ENCODE data around the gene GNG3. TPM values are rescaled to one million over a fixed set of nuclear protein-coding genes. Genes with fewer than 3 reads are reported as not detected.
"Not testable (repeated sequence)": the region's sequence is repeated elsewhere in the genome, so short reads cannot be mapped to it uniquely, and the experiment has no call there.

GNG3 gene
- 20.0 TPM for total RNA-seq

GRCh38 chr11:62707277-62707861 lies at the start of gene GNG3, which contains the start of gene BSCL2:
Gene GNG3 (plus strand): TSS chr11:62707676. CDS start chr11:62708296, 620 bp downstream.
Gene BSCL2 (minus strand): TSS chr11:62707424. CDS start chr11:62707195, 229 bp downstream.
- peak; percentile 92 for DNase-seq

GRCh38 chr11:62664405-62665074 lies 42.9 kb upstream of the GNG3 start:
- peak; percentile 53 for DNase-seq

GRCh38 chr11:62665075-62665598 lies 42.3 kb upstream of the GNG3 start, which contains the start of the genes C11orf98 and CSKMT:
Gene C11orf98 (minus strand): TSS chr11:62665210. CDS start chr11:62665169, 41 bp downstream.
Gene CSKMT (plus strand): TSS chr11:62665312. CDS start chr11:62665880, 568 bp downstream.
- peak; percentile 97 for DNase-seq

GRCh38 chr11:62665599-62666258 lies 41.7 kb upstream of the GNG3 start:
- DNase-seq: peak; percentile 44

GRCh38 chr11:62666259-62666926 lies 41.1 kb upstream of the GNG3 start:
- DNase-seq: no peak

GRCh38 chr11:62667460-62667859 lies 40.0 kb upstream of the GNG3 start:
- DNase-seq: no peak

- no peak for DNase-seq
Measured at GRCh38 chr11:62669420-62670161, 37.9 kb upstream of the GNG3 start.

GRCh38 chr11:62671236-62671607 lies 36.3 kb upstream of the GNG3 start:
- DNase-seq: no peak

GRCh38 chr11:62671608-62672389 lies 35.7 kb upstream of the GNG3 start, which contains the start of the genes LBHD1 and UQCC3:
Gene LBHD1 (minus strand): TSS chr11:62672267. CDS start chr11:62670031, 2,236 bp downstream.
Gene UQCC3 (plus strand): TSS chr11:62671673. CDS start chr11:62671746, 73 bp downstream.
- peak; percentile 82 for DNase-seq

DNA sequence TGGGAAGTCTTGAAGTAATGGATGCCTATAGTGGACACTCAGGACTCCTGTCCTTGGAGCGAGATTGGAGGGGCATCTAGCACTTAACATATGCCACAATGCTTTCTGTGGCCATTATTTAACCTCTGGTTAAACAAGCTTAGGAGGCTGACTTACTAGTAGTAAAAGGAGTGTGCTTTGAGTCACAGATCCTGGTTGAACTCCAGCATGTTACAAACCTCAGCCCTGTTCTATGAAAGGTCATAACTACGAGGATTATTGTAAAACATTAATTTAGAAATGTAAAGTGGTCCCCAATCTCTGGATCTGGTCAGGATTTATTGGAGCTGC lies 34.3 kb upstream of the GNG3 start:
- DNase-seq: no peak

DNA sequence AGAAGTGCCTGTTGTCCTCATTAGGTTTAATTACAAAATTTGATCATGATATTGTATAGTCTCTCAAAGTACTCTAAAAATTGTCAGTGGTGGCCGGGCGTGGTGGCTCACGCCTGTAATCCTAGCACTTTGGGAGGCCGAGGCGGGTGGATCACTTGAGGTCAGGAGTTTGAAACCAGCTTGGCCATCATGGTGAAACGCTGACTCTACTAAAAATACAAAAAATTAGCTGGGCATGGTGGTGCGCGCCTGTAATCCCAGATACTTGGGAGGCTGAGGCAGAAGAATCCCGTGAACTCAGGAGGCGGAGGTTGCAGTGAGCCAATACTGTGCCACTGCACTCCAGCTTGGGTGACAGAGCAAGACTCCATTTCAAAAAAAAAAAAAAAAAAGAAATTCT lies 32.1 kb upstream of the GNG3 start:
- DNase-seq: not testable (repeated sequence)

- DNase-seq: no peak
Measured at GRCh38 chr11:62676698-62677097, 30.8 kb upstream of the GNG3 start.

GRCh38 chr11:62677156-62677555 lies 30.3 kb upstream of the GNG3 start:
- no peak for DNase-seq

- no peak for DNase-seq
Measured at GRCh38 chr11:62677714-62678113, 29.8 kb upstream of the GNG3 start.

DNA sequence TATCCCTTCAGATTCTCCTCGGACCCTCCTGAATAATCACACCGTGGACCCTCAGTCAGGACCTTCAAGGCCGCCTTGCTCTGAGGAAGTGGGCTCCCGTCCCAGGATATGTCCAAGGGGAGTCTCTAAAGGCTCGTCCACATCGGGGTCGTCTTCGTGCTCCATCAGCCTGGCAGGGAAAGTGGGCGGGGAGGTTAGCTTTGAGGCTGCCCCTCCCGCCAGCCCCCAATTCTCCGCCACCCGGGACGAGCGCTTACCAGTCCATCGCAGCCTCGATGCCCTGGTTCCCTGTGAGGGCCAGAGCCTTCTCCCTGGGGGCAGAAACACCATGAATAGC lies 29.1 kb upstream of the GNG3 start:
- DNase-seq: no peak

DNA sequence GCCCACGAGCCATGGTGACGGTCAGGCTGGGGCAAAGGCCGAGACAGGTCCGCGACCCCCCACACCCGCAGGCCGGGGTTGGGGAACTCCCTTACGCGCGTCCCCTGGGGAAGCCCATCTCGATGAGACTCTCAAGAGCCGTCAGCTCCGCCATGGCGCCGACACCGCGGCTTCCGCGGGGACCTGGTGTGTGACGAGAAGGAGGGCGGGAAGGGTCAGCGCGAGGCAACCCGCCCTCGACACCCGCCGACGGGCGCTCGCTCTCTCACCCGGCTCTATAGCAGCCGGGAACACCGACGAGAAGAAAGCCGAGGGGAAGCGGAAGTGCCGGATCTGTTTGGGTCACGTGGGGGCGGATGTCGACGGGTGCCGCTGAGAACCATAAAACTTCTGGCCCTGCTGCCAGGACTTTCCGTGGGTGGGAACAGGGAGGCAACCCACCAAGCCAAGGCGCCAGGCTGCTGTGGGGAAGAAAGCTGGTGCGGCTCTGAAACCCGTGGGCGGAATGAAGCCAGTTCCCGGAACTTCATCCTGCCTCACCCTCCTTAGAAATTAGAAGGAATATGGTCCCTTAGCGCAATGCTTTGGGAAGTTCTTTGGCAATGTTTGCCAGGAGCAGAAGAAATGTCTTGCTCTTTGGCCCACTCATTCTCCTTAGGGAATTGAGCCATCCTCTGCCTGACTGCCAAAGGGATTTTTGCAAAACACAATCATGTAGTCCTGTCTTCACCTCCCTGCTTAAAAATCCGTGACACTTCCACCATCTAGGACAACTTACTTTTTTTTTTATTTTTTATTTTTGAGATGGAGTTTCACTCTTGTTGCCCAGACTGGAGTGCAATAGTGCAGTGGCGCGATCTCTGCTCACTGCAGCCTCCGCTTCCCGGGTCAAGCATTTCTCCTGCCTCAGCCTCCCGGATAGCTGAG lies 28.4 kb upstream of the GNG3 start, which contains the start of gene UBXN1:
TSS of gene UBXN1 (minus strand) at position 304 of the 927 bp plus-strand sequence. CDS start at position 154, 150 bp downstream.
- peak; percentile 83 for DNase-seq

- no peak for DNase-seq
Measured at GRCh38 chr11:62680825-62681240, 26.6 kb upstream of the GNG3 start.

GRCh38 chr11:62682518-62682917 lies 25.0 kb upstream of the GNG3 start:
- DNase-seq: no peak
